ENCODE measurements around the gene ARSI. TPM values are rescaled to one million over a fixed set of nuclear protein-coding genes. Genes with fewer than 3 reads are reported as not detected.
A peak's percentile ranks its signal among the peaks of the same experiment; 100 is the strongest.

ARSI gene
- total RNA-seq, 1 experiment from 2014 or later = 5.9 TPM

GRCh38 chr5:150286820-150287219 lies 15.9 kb downstream of the ARSI start:
- Mint-ChIP-seq H3K4me3 (no peak overlapping the region), H3K27ac (no peak overlapping the region), H3K4me1 (peaks cover 6% of the 10 kb centered on the region), H3K9me3 (no peaks in the 10 kb centered on the region), H3K27me3 (ENCODE audit: low read depth) (no peaks in the 10 kb centered on the region; the same call in 1 of the 2 replicates), H3K36me3 (no peaks in the 10 kb centered on the region)
- POLR2A ChIA-PET = no interaction called here
- peak; percentile 35; the same call in 1 of the 2 replicates for TF ChIP-seq CTCF (IDR thresholded peaks at IDR 0.05)
- TF ChIP-seq SMAD3 (CRISPR knock-in tag; IDR thresholded peaks at IDR 0.05; ENCODE audit: borderline replicate concordance) = no peak
- TF ChIP-seq CREB1 (CRISPR knock-in tag; IDR thresholded peaks at IDR 0.05) = no peak
- TF ChIP-seq, protein P1, sequence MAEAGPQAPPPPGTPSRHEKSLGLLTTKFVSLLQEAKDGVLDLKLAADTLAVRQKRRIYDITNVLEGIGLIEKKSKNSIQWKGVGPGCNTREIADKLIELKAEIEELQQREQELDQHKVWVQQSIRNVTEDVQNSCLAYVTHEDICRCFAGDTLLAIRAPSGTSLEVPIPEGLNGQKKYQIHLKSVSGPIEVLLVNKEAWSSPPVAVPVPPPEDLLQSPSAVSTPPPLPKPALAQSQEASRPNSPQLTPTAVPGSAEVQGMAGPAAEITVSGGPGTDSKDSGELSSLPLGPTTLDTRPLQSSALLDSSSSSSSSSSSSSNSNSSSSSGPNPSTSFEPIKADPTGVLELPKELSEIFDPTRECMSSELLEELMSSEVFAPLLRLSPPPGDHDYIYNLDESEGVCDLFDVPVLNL (CRISPR knock-in tag; IDR thresholded peaks at IDR 0.05; ENCODE audit: borderline replicate concordance, low read depth) = no peak
- TF ChIP-seq, protein P2, sequence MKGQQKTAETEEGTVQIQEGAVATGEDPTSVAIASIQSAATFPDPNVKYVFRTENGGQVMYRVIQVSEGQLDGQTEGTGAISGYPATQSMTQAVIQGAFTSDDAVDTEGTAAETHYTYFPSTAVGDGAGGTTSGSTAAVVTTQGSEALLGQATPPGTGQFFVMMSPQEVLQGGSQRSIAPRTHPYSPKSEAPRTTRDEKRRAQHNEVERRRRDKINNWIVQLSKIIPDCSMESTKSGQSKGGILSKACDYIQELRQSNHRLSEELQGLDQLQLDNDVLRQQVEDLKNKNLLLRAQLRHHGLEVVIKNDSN (CRISPR knock-in tag; IDR thresholded peaks at IDR 0.05) = no peak
- CTCF ChIA-PET = interaction anchor here (0.5 to 0.7 kb wide), 3 partner anchors 68 to 941 kb away, joined by 3 read pairs; partner anchors contain the start of genes CDX1 and GRPEL2
- DNase-seq (ENCODE audit: low spot score) = peak; percentile 65
- peak; percentile 96 for ATAC-seq

GRCh38 chr5:150285114-150285513 lies 17.6 kb downstream of the ARSI start:
- DNase-seq (ENCODE audit: low spot score) (no peak), ATAC-seq (no peak)
- Mint-ChIP-seq H3K4me3 (no peak overlapping the region), H3K36me3 (no peaks in the 10 kb centered on the region), H3K4me1 (peaks cover 6% of the 10 kb centered on the region), H3K27me3 (ENCODE audit: low read depth) (no peaks in the 10 kb centered on the region; the same call in 1 of the 2 replicates), H3K27ac (no peak overlapping the region), H3K9me3 (no peaks in the 10 kb centered on the region)
- ChIA-PET CTCF (interaction anchor here (0.6 kb wide), 1 partner anchor 15 kb away, joined by 3 read pairs; no protein-coding TSS in a partner anchor), POLR2A (no interaction called here)
- TF ChIP-seq SMAD3 (CRISPR knock-in tag; IDR thresholded peaks at IDR 0.05; ENCODE audit: borderline replicate concordance) = no peak
- no peak for TF ChIP-seq EMX1 (CRISPR knock-in tag; IDR thresholded peaks at IDR 0.05)
- TF ChIP-seq TEAD1 (CRISPR knock-in tag; IDR thresholded peaks at IDR 0.05) = no peak
- TF ChIP-seq ELF4 (CRISPR knock-in tag; IDR thresholded peaks at IDR 0.05; ENCODE audit: low read depth) = no peak
- TF ChIP-seq, protein P3, sequence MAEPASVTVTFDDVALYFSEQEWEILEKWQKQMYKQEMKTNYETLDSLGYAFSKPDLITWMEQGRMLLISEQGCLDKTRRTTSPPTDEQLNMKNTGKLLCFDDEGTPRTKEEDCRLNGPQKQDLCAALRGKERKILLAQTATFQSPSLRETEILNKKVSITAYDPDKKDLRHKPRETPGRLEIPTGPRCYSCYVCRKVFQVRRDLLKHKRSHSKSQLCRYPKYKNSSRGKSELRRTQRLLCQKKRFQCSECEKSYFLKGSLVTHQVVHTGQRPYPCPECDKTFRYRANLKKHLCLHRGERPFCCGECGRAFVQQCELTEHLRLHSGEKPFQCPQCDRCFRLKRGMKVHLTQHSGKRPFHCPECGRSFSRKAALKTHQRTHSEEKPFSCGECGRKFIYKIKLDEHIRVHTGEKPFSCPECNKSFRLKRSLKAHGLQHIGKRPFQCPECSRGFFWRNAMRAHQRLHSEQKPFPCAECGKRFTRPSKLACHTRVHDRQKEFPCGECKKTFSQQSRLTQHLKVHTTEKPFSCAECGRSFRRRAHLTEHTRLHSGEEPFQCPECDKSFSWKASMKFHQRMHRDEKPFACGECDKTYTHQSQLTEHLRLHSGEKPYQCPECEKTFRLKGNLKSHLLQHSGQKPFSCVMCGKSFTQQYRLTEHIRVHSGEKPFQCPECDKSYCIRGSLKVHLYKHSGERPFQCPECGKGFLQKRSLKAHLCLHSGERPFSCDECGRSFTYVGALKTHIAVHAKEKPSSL (CRISPR knock-in tag; conservative IDR thresholded peaks at IDR 0.05) = no peak

DNA sequence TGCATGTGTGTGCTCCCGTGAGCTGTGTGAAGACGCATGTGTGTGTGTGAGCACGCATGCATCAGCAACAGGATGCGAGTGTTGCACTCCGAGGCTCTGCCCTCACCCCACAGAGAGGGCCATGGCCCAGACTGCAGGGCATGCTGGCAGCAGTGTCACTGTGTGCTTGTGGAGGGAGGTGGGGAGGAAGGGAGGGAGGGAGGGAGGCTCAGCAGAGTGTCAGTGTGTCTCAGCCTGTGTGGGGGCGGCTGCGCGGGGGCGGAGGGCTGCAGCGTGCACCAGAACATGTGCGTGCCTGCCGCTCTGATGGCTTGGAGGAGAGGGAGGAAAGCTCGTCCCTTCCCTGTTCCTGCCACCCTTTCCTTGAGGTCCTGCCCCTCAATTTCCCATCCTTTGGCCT lies 18.4 kb downstream of the ARSI start:
- H3K9me3 Mint-ChIP-seq = no peaks in the 10 kb centered on the region
- TF ChIP-seq MXD4 (CRISPR knock-in tag; IDR thresholded peaks at IDR 0.05; ENCODE audit: borderline replicate concordance) = no peak
- no peak overlapping the region for H3K4me3 Mint-ChIP-seq
- ChIA-PET POLR2A (no interaction called here), CTCF (no interaction called here)
- no peaks in the 10 kb centered on the region for H3K36me3 Mint-ChIP-seq
- no peak for ATAC-seq
- H3K27me3 Mint-ChIP-seq (ENCODE audit: low read depth) = no peaks in the 10 kb centered on the region
- no peak for DNase-seq (ENCODE audit: low spot score)
- peaks cover 6% of the 10 kb centered on the region for H3K4me1 Mint-ChIP-seq
- no peak overlapping the region for H3K27ac Mint-ChIP-seq

DNA sequence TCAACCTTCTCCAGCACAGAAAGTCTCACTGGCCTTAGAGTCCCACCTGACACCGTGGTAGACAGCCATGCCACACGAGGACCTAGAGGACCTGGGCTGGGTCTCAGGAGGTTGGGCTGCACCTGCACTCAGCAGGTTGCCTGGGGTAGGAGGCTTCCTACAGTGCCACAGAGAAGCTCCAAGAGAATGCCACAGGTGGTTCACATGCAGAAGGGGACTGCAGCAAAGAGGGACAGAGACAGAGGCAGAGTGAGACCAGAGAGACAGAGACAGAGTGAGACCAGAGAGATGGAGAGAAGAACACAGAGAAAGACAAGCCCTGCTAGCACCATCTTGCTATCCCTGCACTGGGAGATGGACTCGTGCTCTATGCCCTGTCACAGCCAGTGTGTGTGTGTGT lies 18.8 kb downstream of the ARSI start:
- CTCF ChIA-PET = no interaction called here
- ATAC-seq (no peak), DNase-seq (ENCODE audit: low spot score) (no peak)
- Mint-ChIP-seq H3K27me3 (ENCODE audit: low read depth) (no peaks in the 10 kb centered on the region), H3K36me3 (no peaks in the 10 kb centered on the region), H3K4me1 (peaks cover 6% of the 10 kb centered on the region), H3K4me3 (no peak overlapping the region), H3K9me3 (no peaks in the 10 kb centered on the region), H3K27ac (no peak overlapping the region)
- POLR2A ChIA-PET = no interaction called here
- TF ChIP-seq TEAD4 (CRISPR knock-in tag; IDR thresholded peaks at IDR 0.05) = no peak
- TF ChIP-seq CREM (CRISPR knock-in tag; IDR thresholded peaks at IDR 0.05) = no peak
- no peak for TF ChIP-seq ATF2 (CRISPR knock-in tag; IDR thresholded peaks at IDR 0.05; ENCODE audit: borderline replicate concordance, low read depth)
- no peak for TF ChIP-seq ERG (CRISPR knock-in tag; IDR thresholded peaks at IDR 0.05)
- TF ChIP-seq, protein P4, sequence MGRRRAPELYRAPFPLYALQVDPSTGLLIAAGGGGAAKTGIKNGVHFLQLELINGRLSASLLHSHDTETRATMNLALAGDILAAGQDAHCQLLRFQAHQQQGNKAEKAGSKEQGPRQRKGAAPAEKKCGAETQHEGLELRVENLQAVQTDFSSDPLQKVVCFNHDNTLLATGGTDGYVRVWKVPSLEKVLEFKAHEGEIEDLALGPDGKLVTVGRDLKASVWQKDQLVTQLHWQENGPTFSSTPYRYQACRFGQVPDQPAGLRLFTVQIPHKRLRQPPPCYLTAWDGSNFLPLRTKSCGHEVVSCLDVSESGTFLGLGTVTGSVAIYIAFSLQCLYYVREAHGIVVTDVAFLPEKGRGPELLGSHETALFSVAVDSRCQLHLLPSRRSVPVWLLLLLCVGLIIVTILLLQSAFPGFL (CRISPR knock-in tag; IDR thresholded peaks at IDR 0.05; ENCODE audit: borderline replicate concordance) = no peak
- no peak for TF ChIP-seq ATF1 (CRISPR knock-in tag; IDR thresholded peaks at IDR 0.05)
- TF ChIP-seq SP1 (CRISPR knock-in tag; conservative IDR thresholded peaks at IDR 0.05) = no peak
- TF ChIP-seq, protein P5, sequence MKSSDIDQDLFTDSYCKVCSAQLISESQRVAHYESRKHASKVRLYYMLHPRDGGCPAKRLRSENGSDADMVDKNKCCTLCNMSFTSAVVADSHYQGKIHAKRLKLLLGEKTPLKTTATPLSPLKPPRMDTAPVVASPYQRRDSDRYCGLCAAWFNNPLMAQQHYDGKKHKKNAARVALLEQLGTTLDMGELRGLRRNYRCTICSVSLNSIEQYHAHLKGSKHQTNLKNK (CRISPR knock-in tag; IDR thresholded peaks at IDR 0.05) = no peak
- no peak for TF ChIP-seq MXD4 (CRISPR knock-in tag; IDR thresholded peaks at IDR 0.05; ENCODE audit: borderline replicate concordance)
- no peak for TF ChIP-seq ZNF138 (CRISPR knock-in tag; conservative IDR thresholded peaks at IDR 0.05)
